GM12878 (cell line): Measurements from ENCODE around the gene TMPRSS9. TPM values are rescaled to one million over a fixed set of nuclear protein-coding genes. Genes with fewer than 3 reads are reported as not detected.
A peak's percentile ranks its signal among the peaks of the same experiment; 100 is the strongest.

Source experiments
- BHLHE40 ChIP-seq, 2 experiments: fragments of 450-650 bp in 1 of 2; IDR thresholded peaks; 2 replicates each; pipeline ENCODE4 v1.6.1; 2011 to 2017; ENCODE audit warnings: low read depth in 2 of 2, borderline replicate concordance in 1 of 2, improper control_type of control experiment in 1 of 2, low read length in 1 of 2, mild to moderate bottlenecking in 1 of 2
- BRCA1 ChIP-seq: IDR thresholded peaks from 2 replicates; pipeline ENCODE4 v1.6.1; 2011; ENCODE audit warnings: low read depth, low read length, improper control_type of control experiment
- EGR1 ChIP-seq, 2 experiments: IDR thresholded peaks; 1 replicate in 1 of 2; 2 replicates in 1 of 2; pipeline ENCODE4 v1.6.1; 2011 to 2012; ENCODE audit warnings: low read depth in 2 of 2, low read length in 2 of 2, borderline replicate concordance in 1 of 2, mild to moderate bottlenecking in 1 of 2, moderate library complexity in 1 of 2
- FOXM1 ChIP-seq: IDR thresholded peaks from 2 replicates; pipeline ENCODE4 v1.6.1; 2012; ENCODE audit warnings: low read depth, mild to moderate bottlenecking, inconsistent platforms, low read length, moderate library complexity
- IKZF2 ChIP-seq, 2 experiments: fragments of 450-650 bp; IDR thresholded peaks; 2 replicates each; pipeline ENCODE4 v1.6.1; 2017; ENCODE audit warnings: mild to moderate bottlenecking in 2 of 2, moderate library complexity in 2 of 2
- JUND ChIP-seq: IDR thresholded peaks from 2 replicates; pipeline ENCODE4 v1.6.1; 2012; ENCODE audit warnings: low read depth, mild to moderate bottlenecking, low read length, improper control_type of control experiment, moderate library complexity
- MEF2A ChIP-seq: IDR thresholded peaks from 2 replicates; pipeline ENCODE4 v1.6.1; 2011; ENCODE audit warnings: low read depth, mild to moderate bottlenecking, low read length, moderate library complexity; ENCODE audit not compliant: insufficient read depth
- NFYB ChIP-seq: IDR thresholded peaks from 2 replicates; pipeline ENCODE4 v1.6.1; 2011; ENCODE audit warnings: low read depth, mild to moderate bottlenecking, low read length, improper control_type of control experiment, moderate library complexity; ENCODE audit not compliant: insufficient read depth
- PAX8 ChIP-seq: fragments of 450-650 bp; IDR thresholded peaks from 2 replicates; pipeline ENCODE4 v1.6.1; 2017; ENCODE audit warnings: mild to moderate bottlenecking, moderate library complexity
- PML ChIP-seq: IDR thresholded peaks from 2 replicates; pipeline ENCODE4 v1.6.1; 2012; ENCODE audit warnings: low read length, inconsistent platforms
- SIN3A ChIP-seq: IDR thresholded peaks from 2 replicates; pipeline ENCODE4 v1.6.1; 2012; ENCODE audit warnings: low read depth, low read length, improper control_type of control experiment
- SMARCA5 ChIP-seq: fragments of 450-650 bp; IDR thresholded peaks from 2 replicates; pipeline ENCODE4 v1.6.1; 2017; ENCODE audit warnings: mild to moderate bottlenecking
- polyA plus RNA-seq, 11 experiments: library from polyadenylated mRNA; depleted of rRNA in 4 of 11; unstranded in 6 of 11; stranded (reverse) in 5 of 11; fragments of >200 nt; fragmentation: Nextera tagmentation in 4 of 11; fragmentation: Illumina TruSeq in 1 of 11; extraction: Ambion mirVana in 4 of 11; extraction: Trizol in 1 of 11; gene quantifications; 1 replicate in 1 of 11; 2 replicates in 10 of 11; pipeline versions ENCODE4 v1.2.1 to v1.2.3, GENCODE V29; 2011 to 2016; ENCODE audit warnings: inconsistent platforms in 2 of 11, missing spikeins in 2 of 11, low read depth in 1 of 11
- total RNA-seq, 4 experiments: library from RNA; depleted of rRNA in 3 of 4; stranded (reverse); fragments of >200 nt in 3 of 4; fragmentation: Illumina TruSeq in 1 of 4; extraction: Trizol in 1 of 4; gene quantifications; 2 replicates each; pipeline versions ENCODE4 v1.2.1 to v1.2.3, GENCODE V29; 2013 to 2021
- TF ChIP-seq, protein P1 (sequence below): fragments of 450-650 bp; IDR thresholded peaks from 2 replicates; pipeline ENCODE4 v1.6.1; 2018; ENCODE audit warnings: mild to moderate bottlenecking, low read depth, moderate library complexity; ENCODE audit not compliant: partially characterized antibody
- TF ChIP-seq, protein P2 (sequence below): fragments of 150-350 bp; IDR thresholded peaks from 2 replicates; pipeline ENCODE4 v1.6.1; 2016; ENCODE audit warnings: low read depth, low read length
- TF ChIP-seq, protein P3 (sequence below): fragments of 450-650 bp; IDR thresholded peaks from 2 replicates; pipeline ENCODE4 v1.6.1; 2017; ENCODE audit warnings: mild to moderate bottlenecking, low read depth, inconsistent platforms; ENCODE audit not compliant: poor library complexity, severe bottlenecking
- TF ChIP-seq, protein P4 (sequence below): IDR thresholded peaks from 2 replicates; pipeline ENCODE4 v1.6.1; 2011; ENCODE audit warnings: mild to moderate bottlenecking, low read depth, low read length, moderate library complexity; ENCODE audit not compliant: insufficient replicate concordance
- TF ChIP-seq, protein P5 (sequence below): fragments of 450-650 bp; IDR thresholded peaks from 2 replicates; pipeline ENCODE4 v1.6.1; 2016; ENCODE audit warnings: mild to moderate bottlenecking

The TMPRSS9 gene
- total and polyA plus RNA-seq, 10 of the 15 experiments (the other 5 are each of a cell fraction or from before 2014, with no cell fraction given), result 0.24 TPM; not detected in 9

DNA sequence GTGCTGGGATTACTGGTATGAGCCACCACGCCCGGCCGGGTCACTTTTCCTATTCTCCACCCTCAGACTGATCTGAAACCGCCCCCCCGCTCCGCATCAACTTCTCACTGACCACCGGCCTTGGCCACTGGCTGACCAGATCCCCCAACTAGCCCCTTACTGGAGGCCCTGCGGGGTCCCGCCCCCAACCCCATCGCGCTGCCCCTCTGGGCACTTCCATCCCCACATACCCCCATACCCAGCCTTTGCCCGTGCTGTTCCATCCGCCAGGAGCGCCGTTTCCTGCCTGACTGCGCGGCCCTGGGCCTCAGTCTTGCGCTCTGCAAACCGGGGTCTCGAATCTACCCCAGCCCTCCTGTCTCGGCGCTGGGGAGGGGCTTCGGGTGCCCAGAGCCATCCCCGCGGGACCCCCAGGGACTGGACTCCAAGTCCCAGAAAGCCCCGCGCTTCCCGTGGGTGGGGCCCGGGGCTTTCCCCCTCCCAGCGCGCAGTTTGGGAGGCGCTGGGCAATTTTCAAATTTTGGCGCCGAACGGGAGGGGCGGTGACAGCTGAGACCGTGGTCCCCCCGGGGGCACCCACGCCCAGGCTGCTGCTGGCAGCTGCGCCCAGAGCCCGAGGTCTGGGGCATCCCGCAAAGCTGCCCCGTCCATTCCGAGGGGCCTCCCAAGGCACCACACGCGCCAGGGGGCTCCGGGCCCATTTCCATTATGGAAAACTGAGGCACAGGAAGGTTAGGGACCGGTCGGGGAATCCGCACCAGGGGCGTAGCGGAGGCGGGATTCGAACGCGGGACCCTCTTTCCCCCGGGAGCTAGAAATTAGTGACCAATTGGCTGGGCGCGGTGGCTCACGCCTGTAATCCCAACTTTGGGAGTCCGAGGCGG lies 101.9 kb downstream of the TMPRSS9 start (continued):
- TF ChIP-seq, protein P1, sequence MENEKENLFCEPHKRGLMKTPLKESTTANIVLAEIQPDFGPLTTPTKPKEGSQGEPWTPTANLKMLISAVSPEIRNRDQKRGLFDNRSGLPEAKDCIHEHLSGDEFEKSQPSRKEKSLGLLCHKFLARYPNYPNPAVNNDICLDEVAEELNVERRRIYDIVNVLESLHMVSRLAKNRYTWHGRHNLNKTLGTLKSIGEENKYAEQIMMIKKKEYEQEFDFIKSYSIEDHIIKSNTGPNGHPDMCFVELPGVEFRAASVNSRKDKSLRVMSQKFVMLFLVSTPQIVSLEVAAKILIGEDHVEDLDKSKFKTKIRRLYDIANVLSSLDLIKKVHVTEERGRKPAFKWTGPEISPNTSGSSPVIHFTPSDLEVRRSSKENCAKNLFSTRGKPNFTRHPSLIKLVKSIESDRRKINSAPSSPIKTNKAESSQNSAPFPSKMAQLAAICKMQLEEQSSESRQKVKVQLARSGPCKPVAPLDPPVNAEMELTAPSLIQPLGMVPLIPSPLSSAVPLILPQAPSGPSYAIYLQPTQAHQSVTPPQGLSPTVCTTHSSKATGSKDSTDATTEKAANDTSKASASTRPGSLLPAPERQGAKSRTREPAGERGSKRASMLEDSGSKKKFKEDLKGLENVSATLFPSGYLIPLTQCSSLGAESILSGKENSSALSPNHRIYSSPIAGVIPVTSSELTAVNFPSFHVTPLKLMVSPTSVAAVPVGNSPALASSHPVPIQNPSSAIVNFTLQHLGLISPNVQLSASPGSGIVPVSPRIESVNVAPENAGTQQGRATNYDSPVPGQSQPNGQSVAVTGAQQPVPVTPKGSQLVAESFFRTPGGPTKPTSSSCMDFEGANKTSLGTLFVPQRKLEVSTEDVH, result peak; percentile 35
- TF ChIP-seq IKZF2 (IDR thresholded peaks at IDR 0.05) (peak; percentile 28 to 35; a peak in 1 of 4 replicates), FOXM1 (peak; percentile 69; the same call in 1 of the 2 replicates), MEF2A (no peak), NFYB (no peak), EGR1 (IDR thresholded peaks at IDR 0.05; ENCODE audit: borderline replicate concordance in 1 of 2, low read depth in 2 of 2, low read length in 2 of 2) (peak in 1 of 2 experiments; percentile 81; a peak in 2 of 3 replicates), PML (no peak), SMARCA5 (no peak), BHLHE40 (IDR thresholded peaks at IDR 0.05; ENCODE audit: borderline replicate concordance in 1 of 2, low read depth in 2 of 2, low read length in 1 of 2) (peak in 1 of 2 experiments; percentile 35; a peak in 2 of 4 replicates), BRCA1 (no peak), PAX8 (no peak), JUND (no peak), SIN3A (peak; percentile 90)
- TF ChIP-seq, protein P2, sequence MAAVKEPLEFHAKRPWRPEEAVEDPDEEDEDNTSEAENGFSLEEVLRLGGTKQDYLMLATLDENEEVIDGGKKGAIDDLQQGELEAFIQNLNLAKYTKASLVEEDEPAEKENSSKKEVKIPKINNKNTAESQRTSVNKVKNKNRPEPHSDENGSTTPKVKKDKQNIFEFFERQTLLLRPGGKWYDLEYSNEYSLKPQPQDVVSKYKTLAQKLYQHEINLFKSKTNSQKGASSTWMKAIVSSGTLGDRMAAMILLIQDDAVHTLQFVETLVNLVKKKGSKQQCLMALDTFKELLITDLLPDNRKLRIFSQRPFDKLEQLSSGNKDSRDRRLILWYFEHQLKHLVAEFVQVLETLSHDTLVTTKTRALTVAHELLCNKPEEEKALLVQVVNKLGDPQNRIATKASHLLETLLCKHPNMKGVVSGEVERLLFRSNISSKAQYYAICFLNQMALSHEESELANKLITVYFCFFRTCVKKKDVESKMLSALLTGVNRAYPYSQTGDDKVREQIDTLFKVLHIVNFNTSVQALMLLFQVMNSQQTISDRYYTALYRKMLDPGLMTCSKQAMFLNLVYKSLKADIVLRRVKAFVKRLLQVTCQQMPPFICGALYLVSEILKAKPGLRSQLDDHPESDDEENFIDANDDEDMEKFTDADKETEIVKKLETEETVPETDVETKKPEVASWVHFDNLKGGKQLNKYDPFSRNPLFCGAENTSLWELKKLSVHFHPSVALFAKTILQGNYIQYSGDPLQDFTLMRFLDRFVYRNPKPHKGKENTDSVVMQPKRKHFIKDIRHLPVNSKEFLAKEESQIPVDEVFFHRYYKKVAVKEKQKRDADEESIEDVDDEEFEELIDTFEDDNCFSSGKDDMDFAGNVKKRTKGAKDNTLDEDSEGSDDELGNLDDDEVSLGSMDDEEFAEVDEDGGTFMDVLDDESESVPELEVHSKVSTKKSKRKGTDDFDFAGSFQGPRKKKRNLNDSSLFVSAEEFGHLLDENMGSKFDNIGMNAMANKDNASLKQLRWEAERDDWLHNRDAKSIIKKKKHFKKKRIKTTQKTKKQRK, result no peak
- TF ChIP-seq, protein P3, sequence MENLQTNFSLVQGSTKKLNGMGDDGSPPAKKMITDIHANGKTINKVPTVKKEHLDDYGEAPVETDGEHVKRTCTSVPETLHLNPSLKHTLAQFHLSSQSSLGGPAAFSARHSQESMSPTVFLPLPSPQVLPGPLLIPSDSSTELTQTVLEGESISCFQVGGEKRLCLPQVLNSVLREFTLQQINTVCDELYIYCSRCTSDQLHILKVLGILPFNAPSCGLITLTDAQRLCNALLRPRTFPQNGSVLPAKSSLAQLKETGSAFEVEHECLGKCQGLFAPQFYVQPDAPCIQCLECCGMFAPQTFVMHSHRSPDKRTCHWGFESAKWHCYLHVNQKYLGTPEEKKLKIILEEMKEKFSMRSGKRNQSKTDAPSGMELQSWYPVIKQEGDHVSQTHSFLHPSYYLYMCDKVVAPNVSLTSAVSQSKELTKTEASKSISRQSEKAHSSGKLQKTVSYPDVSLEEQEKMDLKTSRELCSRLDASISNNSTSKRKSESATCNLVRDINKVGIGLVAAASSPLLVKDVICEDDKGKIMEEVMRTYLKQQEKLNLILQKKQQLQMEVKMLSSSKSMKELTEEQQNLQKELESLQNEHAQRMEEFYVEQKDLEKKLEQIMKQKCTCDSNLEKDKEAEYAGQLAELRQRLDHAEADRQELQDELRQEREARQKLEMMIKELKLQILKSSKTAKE, result no peak
- TF ChIP-seq, protein P4, sequence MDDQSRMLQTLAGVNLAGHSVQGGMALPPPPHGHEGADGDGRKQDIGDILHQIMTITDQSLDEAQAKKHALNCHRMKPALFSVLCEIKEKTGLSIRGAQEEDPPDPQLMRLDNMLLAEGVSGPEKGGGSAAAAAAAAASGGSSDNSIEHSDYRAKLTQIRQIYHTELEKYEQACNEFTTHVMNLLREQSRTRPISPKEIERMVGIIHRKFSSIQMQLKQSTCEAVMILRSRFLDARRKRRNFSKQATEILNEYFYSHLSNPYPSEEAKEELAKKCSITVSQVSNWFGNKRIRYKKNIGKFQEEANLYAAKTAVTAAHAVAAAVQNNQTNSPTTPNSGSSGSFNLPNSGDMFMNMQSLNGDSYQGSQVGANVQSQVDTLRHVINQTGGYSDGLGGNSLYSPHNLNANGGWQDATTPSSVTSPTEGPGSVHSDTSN, result no peak
- TF ChIP-seq, protein P5, sequence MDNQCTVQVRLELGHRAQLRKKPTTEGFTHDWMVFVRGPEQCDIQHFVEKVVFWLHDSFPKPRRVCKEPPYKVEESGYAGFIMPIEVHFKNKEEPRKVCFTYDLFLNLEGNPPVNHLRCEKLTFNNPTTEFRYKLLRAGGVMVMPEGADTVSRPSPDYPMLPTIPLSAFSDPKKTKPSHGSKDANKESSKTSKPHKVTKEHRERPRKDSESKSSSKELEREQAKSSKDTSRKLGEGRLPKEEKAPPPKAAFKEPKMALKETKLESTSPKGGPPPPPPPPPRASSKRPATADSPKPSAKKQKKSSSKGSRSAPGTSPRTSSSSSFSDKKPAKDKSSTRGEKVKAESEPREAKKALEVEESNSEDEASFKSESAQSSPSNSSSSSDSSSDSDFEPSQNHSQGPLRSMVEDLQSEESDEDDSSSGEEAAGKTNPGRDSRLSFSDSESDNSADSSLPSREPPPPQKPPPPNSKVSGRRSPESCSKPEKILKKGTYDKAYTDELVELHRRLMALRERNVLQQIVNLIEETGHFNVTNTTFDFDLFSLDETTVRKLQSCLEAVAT, result peak; percentile 32; the same call in 1 of the 2 replicates
